NB4 (cell line): ENCODE data around the gene ASIC1.
A peak's percentile ranks its signal among the peaks of the same experiment; 100 is the strongest.

Experiments used
- DNase-seq: peaks from one replicate; pipeline ENCODE4 v3.0.0; 2010; ENCODE audit warnings: low read depth
- H3K4me3 ChIP-seq: one replicate; pipeline ENCODE4 v1.5.1; 2011; ENCODE audit warnings: mild to moderate bottlenecking, low read depth, low read length, moderate library complexity
- MYC ChIP-seq: IDR thresholded peaks from 2 replicates; pipeline ENCODE4 v1.6.1; 2011; ENCODE audit warnings: low read depth, low read length
- POLR2A ChIP-seq: IDR thresholded peaks from 2 replicates; pipeline ENCODE4 v1.6.1; 2011; ENCODE audit warnings: mild to moderate bottlenecking; ENCODE audit not compliant: insufficient read length; ENCODE audit errors: extremely low read depth
- TF ChIP-seq, protein P1 (sequence below): IDR thresholded peaks from one replicate; pipeline ENCODE4 v1.5.1; 2012; ENCODE audit warnings: low read depth, low read length
- TF ChIP-seq, protein P2 (sequence below): IDR thresholded peaks from 2 replicates; pipeline ENCODE4 v1.6.1; 2011; ENCODE audit warnings: low read depth, low read length

ASIC1 gene

GRCh38 chr12:50018154-50018553 lies 39.2 kb upstream of the ASIC1 start:
- DNase-seq, result no peak
- TF ChIP-seq MYC (no peak), POLR2A (no peak)
- TF ChIP-seq, protein P1, sequence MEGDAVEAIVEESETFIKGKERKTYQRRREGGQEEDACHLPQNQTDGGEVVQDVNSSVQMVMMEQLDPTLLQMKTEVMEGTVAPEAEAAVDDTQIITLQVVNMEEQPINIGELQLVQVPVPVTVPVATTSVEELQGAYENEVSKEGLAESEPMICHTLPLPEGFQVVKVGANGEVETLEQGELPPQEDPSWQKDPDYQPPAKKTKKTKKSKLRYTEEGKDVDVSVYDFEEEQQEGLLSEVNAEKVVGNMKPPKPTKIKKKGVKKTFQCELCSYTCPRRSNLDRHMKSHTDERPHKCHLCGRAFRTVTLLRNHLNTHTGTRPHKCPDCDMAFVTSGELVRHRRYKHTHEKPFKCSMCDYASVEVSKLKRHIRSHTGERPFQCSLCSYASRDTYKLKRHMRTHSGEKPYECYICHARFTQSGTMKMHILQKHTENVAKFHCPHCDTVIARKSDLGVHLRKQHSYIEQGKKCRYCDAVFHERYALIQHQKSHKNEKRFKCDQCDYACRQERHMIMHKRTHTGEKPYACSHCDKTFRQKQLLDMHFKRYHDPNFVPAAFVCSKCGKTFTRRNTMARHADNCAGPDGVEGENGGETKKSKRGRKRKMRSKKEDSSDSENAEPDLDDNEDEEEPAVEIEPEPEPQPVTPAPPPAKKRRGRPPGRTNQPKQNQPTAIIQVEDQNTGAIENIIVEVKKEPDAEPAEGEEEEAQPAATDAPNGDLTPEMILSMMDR, result no peak
- TF ChIP-seq, protein P2, sequence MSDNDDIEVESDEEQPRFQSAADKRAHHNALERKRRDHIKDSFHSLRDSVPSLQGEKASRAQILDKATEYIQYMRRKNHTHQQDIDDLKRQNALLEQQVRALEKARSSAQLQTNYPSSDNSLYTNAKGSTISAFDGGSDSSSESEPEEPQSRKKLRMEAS, result no peak
- no peak overlapping the region for H3K4me3 ChIP-seq

DNA sequence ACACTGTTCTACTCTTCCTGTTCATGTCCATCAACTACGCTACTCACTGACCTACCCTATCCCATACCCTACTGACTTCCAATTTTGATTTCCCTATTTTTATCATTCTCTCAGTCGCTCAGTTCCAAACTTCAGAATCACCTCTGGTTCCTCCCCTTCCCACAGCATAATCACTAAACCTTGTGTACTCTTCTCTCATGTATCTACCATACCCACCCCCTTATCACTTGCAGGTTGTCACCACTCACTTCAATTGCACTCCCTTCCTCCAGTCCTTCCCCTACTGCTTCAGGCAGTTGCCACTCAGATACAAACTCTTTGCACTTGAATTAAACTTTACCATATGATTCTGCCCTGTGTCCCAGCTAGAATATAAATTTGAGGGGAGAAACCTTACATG lies 38.4 kb upstream of the ASIC1 start:
- TF ChIP-seq, protein P2, result no peak
- TF ChIP-seq, protein P1, result no peak
- TF ChIP-seq POLR2A (no peak), MYC (no peak)
- H3K4me3 ChIP-seq, result no peak overlapping the region
- DNase-seq, result no peak

DNA sequence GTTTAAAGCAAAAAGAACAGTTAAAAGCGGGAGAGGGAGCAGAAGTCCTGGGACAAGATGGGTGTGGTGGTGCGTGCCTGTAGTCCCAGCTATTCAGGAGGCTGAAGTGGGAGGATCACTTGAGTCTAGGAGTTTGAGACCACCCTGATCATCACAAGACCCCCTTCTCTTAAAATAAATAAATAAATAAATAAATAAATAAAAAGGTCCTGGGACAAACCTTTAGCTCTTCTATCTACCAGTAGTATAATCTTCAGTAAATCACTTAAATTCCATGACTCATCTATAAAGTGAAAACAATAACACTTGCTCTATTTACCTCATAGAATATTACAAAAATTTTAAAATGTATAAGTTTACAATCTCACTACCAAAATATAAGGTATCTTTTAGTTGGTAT lies 37.9 kb upstream of the ASIC1 start:
- TF ChIP-seq MYC, result no peak
- no peak for TF ChIP-seq POLR2A
- TF ChIP-seq, protein P2, result no peak
- TF ChIP-seq, protein P1, result no peak
- no peak for DNase-seq
- no peak overlapping the region for H3K4me3 ChIP-seq

DNA sequence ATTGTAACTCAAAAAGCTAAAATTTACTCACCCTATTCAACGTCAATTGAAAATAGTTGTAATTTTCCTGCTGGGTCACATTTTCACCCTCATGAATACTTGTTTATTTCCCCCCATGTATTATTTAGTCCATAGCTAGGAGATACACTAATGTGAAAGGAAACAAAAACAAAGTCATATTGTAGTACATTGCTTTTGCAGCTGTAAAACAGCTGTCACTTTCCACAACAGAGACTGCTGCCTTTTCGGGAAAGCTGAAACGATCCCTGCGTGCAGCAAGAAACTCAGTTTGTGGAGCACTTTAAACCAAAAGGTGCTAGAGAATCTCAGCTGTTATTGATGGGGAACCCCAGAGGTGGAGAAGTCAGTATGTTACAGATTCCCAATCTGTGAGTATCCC lies 36.4 kb upstream of the ASIC1 start:
- no peak for DNase-seq

GRCh38 chr12:50022903-50023302 lies 34.5 kb upstream of the ASIC1 start:
- DNase-seq, result no peak
- TF ChIP-seq POLR2A, result no peak
- TF ChIP-seq, protein P2, result no peak
- TF ChIP-seq, protein P1, result no peak
- TF ChIP-seq MYC, result no peak
- H3K4me3 ChIP-seq, result peak overlapping the region; percentile 35

More for the DNA sequence above, 36.4 kb upstream of the ASIC1 start:
- H3K4me3 ChIP-seq, result no peak overlapping the region
- TF ChIP-seq, protein P2, result no peak
- TF ChIP-seq, protein P1, result no peak
- TF ChIP-seq POLR2A (no peak), MYC (no peak)
